HEK293 (cell line): ENCODE data around the gene RDX.

Source experiments
- CTCF ChIA-PET: fragments of 350-600 bp; formaldehyde crosslinking; extraction: SDS; loops from one replicate; lab custom pipeline; 2021; ENCODE audit warnings: antibody characterized with exemption; lab: Yijun Ruan, JAX
- POLR2A ChIA-PET: fragments of 300-600 bp; formaldehyde crosslinking; extraction: SDS; loops from one replicate; lab custom pipeline; 2020; ENCODE audit warnings: antibody characterized with exemption, inconsistent platforms; lab: Yijun Ruan, JAX
- H3K27ac ChIP-seq: fragments of 200-500 bp; sonication (Bioruptor generic); 2 replicates; pipeline ENCODE4 v1.5.1; 2014; ENCODE audit warnings: low read depth, low read length, control low read depth, inconsistent platforms; ENCODE audit errors: extremely low read depth
- H3K36me3 ChIP-seq, 2 experiments: fragments of 200-500 bp in 1 of 2; sonication (Bioruptor generic) in 1 of 2; 1 replicate in 1 of 2; 2 replicates in 1 of 2; pipeline ENCODE4 v1.5.1; 2014 to 2017; ENCODE audit warnings: inconsistent platforms in 2 of 2, low read length in 2 of 2; ENCODE audit not compliant: control insufficient read depth in 2 of 2, insufficient read depth in 1 of 2
- H3K4me1 ChIP-seq: fragments of 200-500 bp; sonication (Bioruptor generic); 2 replicates; pipeline ENCODE4 v1.5.1; 2014; ENCODE audit warnings: mild to moderate bottlenecking, low read length, inconsistent platforms; ENCODE audit not compliant: control insufficient read depth, insufficient read depth
- H3K4me3 ChIP-seq: 2 replicates; pipeline ENCODE4 v1.5.1; 2011; ENCODE audit warnings: low read depth, mild to moderate bottlenecking, control low read depth, low read length, moderate library complexity
- H3K9me3 ChIP-seq: fragments of 200-500 bp; sonication (Bioruptor generic); 2 replicates; pipeline ENCODE4 v1.5.1; 2014; ENCODE audit warnings: low read depth, low read length, inconsistent platforms; ENCODE audit not compliant: control insufficient read depth, insufficient read depth
- GLI4 ChIP-seq: fragments of 450-650 bp; formaldehyde crosslinking; IDR thresholded peaks from 2 replicates; pipeline ENCODE4 v1.5.1; 2016; ENCODE audit warnings: missing biosample characterization, missing genetic modification characterization
- HOXD13 ChIP-seq: sonication (generic); formaldehyde crosslinking; IDR thresholded peaks from 2 replicates; pipeline ENCODE4 v1.8.0; 2022; ENCODE audit warnings: missing genetic modification reagents, borderline replicate concordance
- KLF16 ChIP-seq: fragments of 450-650 bp; formaldehyde crosslinking; IDR thresholded peaks from 2 replicates; pipeline ENCODE4 v1.5.1; 2017; ENCODE audit warnings: missing biosample characterization, missing genetic modification characterization
- MEIS1 ChIP-seq: sonication (generic); formaldehyde crosslinking; IDR thresholded peaks from 2 replicates; pipeline ENCODE4 v1.8.1; 2022; ENCODE audit warnings: missing genetic modification reagents, mild to moderate bottlenecking, borderline replicate concordance
- OSR2 ChIP-seq: fragments of 450-650 bp; formaldehyde crosslinking; IDR thresholded peaks from 2 replicates; pipeline ENCODE4 v1.5.1; 2016; ENCODE audit warnings: missing biosample characterization, missing genetic modification characterization
- PRDM1 ChIP-seq: fragments of 450-650 bp; formaldehyde crosslinking; IDR thresholded peaks from 2 replicates; pipeline ENCODE4; 2016; ENCODE audit warnings: missing biosample characterization, missing genetic modification characterization
- YY2 ChIP-seq: fragments of 450-650 bp; formaldehyde crosslinking; IDR thresholded peaks from 2 replicates; pipeline ENCODE4 v1.5.1; 2016; ENCODE audit warnings: missing biosample characterization, missing genetic modification characterization
- ZNF214 ChIP-seq: fragments of 450-650 bp; formaldehyde crosslinking; IDR thresholded peaks from 2 replicates; pipeline ENCODE4 v1.5.1; 2017; ENCODE audit warnings: missing biosample characterization, mild to moderate bottlenecking, missing genetic modification characterization, borderline replicate concordance
- ZNF510 ChIP-seq: fragments of 450-650 bp; formaldehyde crosslinking; IDR thresholded peaks from 2 replicates; pipeline ENCODE4 v1.5.1; 2018; ENCODE audit warnings: mild to moderate bottlenecking, missing genetic modification characterization, missing biosample characterization; ENCODE audit not compliant: insufficient replicate concordance
- ZNF561 ChIP-seq: fragments of 450-650 bp; IDR thresholded peaks from 2 replicates; pipeline ENCODE4 v1.5.1; 2018; ENCODE audit warnings: missing biosample characterization, missing genetic modification characterization, borderline replicate concordance
- ZNF629 ChIP-seq: fragments of 450-650 bp; formaldehyde crosslinking; IDR thresholded peaks from 2 replicates; pipeline ENCODE4 v1.5.1; 2017; ENCODE audit warnings: missing biosample characterization, missing genetic modification characterization
- ZNF677 ChIP-seq: fragments of 450-650 bp; IDR thresholded peaks from 2 replicates; pipeline ENCODE4 v1.5.0; 2018; ENCODE audit warnings: missing biosample characterization, mild to moderate bottlenecking, missing genetic modification characterization, moderate library complexity
- ZNF76 ChIP-seq: fragments of 450-650 bp; formaldehyde crosslinking; IDR thresholded peaks from 2 replicates; pipeline ENCODE4; 2016; ENCODE audit warnings: low read depth, missing biosample characterization, missing genetic modification characterization, borderline replicate concordance
- ZNF791 ChIP-seq: fragments of 450-650 bp; formaldehyde crosslinking; IDR thresholded peaks from 2 replicates; pipeline ENCODE4 v1.5.1; 2016; ENCODE audit warnings: missing biosample characterization, missing genetic modification characterization
- ZNF792 ChIP-seq: fragments of 450-650 bp; formaldehyde crosslinking; IDR thresholded peaks from 2 replicates; pipeline ENCODE4 v1.5.1; 2016; ENCODE audit warnings: missing biosample characterization, missing genetic modification characterization
- ZSCAN16 ChIP-seq: fragments of 450-650 bp; formaldehyde crosslinking; IDR thresholded peaks from 2 replicates; pipeline ENCODE4 v1.5.1; 2016; ENCODE audit warnings: missing biosample characterization, missing genetic modification characterization
- TF ChIP-seq, protein P1 (sequence below): fragments of 450-650 bp; formaldehyde crosslinking; IDR thresholded peaks from 2 replicates; pipeline ENCODE4 v1.5.1; 2017; ENCODE audit warnings: missing biosample characterization, missing genetic modification characterization
- TF ChIP-seq, protein P2 (sequence below): fragments of 450-650 bp; formaldehyde crosslinking; IDR thresholded peaks from 2 replicates; pipeline ENCODE4 v1.5.1; 2016; ENCODE audit warnings: missing biosample characterization, missing genetic modification characterization
- TF ChIP-seq, protein P3 (sequence below): fragments of 450-650 bp; formaldehyde crosslinking; IDR thresholded peaks from 2 replicates; pipeline ENCODE4 v1.5.1; 2016; ENCODE audit warnings: missing biosample characterization, missing genetic modification characterization
- TF ChIP-seq, protein P4 (sequence below): fragments of 450-650 bp; formaldehyde crosslinking; IDR thresholded peaks from 2 replicates; pipeline ENCODE4 v1.5.1; 2016; ENCODE audit warnings: missing biosample characterization, missing genetic modification characterization
- TF ChIP-seq, protein P5 (sequence below): fragments of 450-650 bp; formaldehyde crosslinking; IDR thresholded peaks from 2 replicates; pipeline ENCODE4 v1.5.1; 2016; ENCODE audit warnings: missing biosample characterization, missing genetic modification characterization

RDX gene

DNA sequence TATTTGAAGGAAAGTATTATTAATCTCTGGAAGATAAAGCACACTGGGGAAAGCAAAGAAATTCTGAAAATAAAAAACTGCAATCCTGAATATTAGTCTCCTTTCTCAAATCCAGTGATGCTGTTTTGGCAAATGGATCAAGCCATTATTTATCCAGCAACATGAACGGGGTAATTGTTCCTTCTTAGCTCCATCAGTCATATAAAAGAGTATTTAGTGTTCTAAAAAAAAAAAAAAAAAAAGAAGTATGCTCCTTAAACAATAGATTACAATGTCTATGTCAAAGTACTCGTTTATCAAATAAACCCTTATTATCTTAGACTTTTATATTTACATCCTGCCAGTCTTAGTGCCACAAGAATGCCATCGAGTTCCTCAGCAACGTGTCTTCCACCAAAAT lies 1.3 kb downstream of the RDX start:
- CTCF ChIA-PET = no interaction called here
- POLR2A ChIA-PET = interaction anchor here (2.1 kb wide), 1 partner anchor 23 kb away, joined by 9 read pairs; no protein-coding TSS in a partner anchor
- H3K4me1 ChIP-seq = peaks cover 9% of the 10 kb centered on the region
- peak overlapping the region; percentile 94 for H3K4me3 ChIP-seq
- TF ChIP-seq, protein P1, sequence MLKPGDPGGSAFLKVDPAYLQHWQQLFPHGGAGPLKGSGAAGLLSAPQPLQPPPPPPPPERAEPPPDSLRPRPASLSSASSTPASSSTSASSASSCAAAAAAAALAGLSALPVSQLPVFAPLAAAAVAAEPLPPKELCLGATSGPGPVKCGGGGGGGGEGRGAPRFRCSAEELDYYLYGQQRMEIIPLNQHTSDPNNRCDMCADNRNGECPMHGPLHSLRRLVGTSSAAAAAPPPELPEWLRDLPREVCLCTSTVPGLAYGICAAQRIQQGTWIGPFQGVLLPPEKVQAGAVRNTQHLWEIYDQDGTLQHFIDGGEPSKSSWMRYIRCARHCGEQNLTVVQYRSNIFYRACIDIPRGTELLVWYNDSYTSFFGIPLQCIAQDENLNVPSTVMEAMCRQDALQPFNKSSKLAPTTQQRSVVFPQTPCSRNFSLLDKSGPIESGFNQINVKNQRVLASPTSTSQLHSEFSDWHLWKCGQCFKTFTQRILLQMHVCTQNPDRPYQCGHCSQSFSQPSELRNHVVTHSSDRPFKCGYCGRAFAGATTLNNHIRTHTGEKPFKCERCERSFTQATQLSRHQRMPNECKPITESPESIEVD (tag by site-specific recombination) = peak; percentile 39; the same call in 1 of the 2 replicates
- no peak for TF ChIP-seq KLF16 (tag by site-specific recombination)
- TF ChIP-seq, all 188 proteins: peak for 1
- no peak overlapping the region for H3K27ac ChIP-seq
- H3K36me3 ChIP-seq = peaks cover 0 to 6% of the 10 kb centered on the region in 2 experiments; a peak in 1 of 3 replicates
- no peaks in the 10 kb centered on the region for H3K9me3 ChIP-seq

DNA sequence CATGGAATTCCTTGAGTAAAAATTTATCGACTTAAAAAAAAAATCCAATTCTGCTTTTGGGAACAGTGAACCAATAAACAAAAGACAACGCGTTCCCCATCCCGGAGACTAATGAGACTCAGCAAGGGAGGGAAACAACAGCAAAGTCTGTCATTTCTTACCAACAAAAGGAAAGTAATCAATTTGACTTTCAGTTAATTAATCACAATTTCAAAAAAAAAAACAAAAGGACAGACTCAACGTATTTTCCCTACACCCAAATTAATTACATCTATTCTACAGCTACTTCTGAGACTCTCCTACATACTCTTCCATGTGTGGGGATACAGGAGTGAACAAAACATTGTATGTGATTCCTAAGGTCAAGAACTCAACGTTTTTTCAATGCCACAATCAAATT lies 1.9 kb downstream of the RDX start:
- H3K36me3 ChIP-seq = peaks cover 0 to 6% of the 10 kb centered on the region in 2 experiments; a peak in 1 of 3 replicates
- POLR2A ChIA-PET = interaction anchor here (1.1 to 1.6 kb wide), 2 partner anchors 11 to 14 kb away, joined by 3 read pairs; no protein-coding TSS in a partner anchor
- H3K4me3 ChIP-seq = peak overlapping the region; percentile 94
- H3K9me3 ChIP-seq = no peaks in the 10 kb centered on the region
- TF ChIP-seq, protein P2, sequence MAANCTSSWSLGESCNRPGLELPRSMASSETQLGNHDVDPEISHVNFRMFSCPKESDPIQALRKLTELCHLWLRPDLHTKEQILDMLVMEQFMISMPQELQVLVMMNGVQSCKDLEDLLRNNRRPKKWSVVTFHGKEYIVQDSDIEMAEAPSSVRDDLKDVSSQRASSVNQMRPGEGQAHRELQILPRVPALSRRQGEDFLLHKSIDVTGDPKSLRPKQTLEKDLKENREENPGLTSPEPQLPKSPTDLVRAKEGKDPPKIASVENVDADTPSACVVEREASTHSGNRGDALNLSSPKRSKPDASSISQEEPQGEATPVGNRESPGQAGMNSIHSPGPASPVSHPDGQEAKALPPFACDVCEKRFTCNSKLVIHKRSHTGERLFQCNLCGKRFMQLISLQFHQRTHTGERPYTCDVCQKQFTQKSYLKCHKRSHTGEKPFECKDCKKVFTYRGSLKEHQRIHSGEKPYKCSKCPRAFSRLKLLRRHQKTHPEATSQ (tag by site-specific recombination) = no peak
- TF ChIP-seq ZNF629 (tag by site-specific recombination) = no peak
- no peak for TF ChIP-seq MEIS1 (CRISPR knock-in tag)
- TF ChIP-seq ZNF76 = no peak
- peak; percentile 63; the same call in 1 of the 2 replicates for TF ChIP-seq PRDM1 (tag by site-specific recombination)
- TF ChIP-seq ZNF214 = no peak
- CTCF ChIA-PET = interaction anchor here (0.6 to 0.7 kb wide), 2 partner anchors 62 to 136 kb away, joined by 3 to 8 read pairs; no protein-coding TSS in a partner anchor
- H3K4me1 ChIP-seq = peaks cover 9% of the 10 kb centered on the region
- H3K27ac ChIP-seq = no peak overlapping the region

DNA sequence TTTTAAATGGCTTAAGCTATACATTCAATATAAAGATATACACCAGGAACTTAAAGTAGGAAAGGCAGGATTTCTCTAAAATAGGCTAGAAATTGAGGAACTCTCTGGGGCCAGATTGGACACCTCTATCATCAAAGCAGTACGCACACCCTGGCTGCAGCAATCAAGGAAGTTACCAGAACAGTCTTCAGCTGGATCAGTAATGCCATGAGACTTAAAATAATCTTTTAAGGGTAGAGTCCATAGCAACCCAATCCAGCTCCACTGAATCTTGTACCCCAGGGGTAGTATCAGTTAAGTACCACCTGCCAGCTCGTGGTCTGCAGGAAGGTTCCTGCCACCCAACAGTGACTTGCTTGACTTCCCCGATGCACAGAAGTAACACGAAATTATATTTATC lies 3.0 kb downstream of the RDX start:
- ChIA-PET POLR2A (interaction anchor here (0.7 to 1.6 kb wide), 3 partner anchors 12 to 1424 kb away, joined by 3 read pairs; no protein-coding TSS in a partner anchor), CTCF (interaction anchor here (0.8 to 1.2 kb wide), 4 partner anchors 12 to 224 kb away, joined by 3 to 4 read pairs (median 4); no protein-coding TSS in a partner anchor)
- Histone ChIP-seq H3K4me3 (peak overlapping the region; percentile 4), H3K4me1 (peaks cover 9% of the 10 kb centered on the region), H3K36me3 (peaks cover 0 to 6% of the 10 kb centered on the region in 2 experiments; a peak in 1 of 3 replicates), H3K9me3 (no peaks in the 10 kb centered on the region), H3K27ac (no peak overlapping the region)
- TF ChIP-seq ZSCAN16 (tag by site-specific recombination) = no peak
- TF ChIP-seq OSR2 (tag by site-specific recombination) = no peak
- TF ChIP-seq, protein P3, sequence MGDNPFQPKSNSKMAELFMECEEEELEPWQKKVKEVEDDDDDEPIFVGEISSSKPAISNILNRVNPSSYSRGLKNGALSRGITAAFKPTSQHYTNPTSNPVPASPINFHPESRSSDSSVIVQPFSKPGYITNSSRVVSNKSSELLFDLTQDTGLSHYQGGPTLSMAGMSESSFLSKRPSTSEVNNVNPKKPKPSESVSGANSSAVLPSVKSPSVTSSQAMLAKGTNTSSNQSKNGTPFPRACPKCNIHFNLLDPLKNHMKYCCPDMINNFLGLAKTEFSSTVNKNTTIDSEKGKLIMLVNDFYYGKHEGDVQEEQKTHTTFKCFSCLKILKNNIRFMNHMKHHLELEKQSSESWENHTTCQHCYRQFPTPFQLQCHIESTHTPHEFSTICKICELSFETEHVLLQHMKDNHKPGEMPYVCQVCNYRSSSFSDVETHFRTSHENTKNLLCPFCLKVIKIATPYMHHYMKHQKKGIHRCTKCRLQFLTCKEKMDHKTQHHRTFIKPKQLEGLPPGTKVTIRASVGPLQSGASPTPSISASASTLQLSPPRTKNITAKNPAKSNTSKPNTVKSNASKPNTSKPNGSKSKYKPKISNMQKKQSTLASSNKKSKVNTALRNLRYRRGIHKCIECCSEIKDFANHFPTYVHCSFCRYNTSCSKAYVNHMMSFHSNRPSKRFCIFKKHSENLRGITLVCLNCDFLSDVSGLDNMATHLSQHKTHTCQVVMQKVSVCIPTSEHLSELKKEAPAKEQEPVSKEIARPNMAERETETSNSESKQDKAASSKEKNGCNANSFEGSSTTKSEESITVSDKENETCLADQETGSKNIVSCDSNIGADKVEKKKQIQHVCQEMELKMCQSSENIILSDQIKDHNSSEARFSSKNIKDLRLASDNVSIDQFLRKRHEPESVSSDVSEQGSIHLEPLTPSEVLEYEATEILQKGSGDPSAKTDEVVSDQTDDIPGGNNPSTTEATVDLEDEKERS (tag by site-specific recombination) = no peak
- TF ChIP-seq HOXD13 = no peak
- no peak for TF ChIP-seq GLI4 (tag by site-specific recombination)
- no peak for TF ChIP-seq ZNF561
- TF ChIP-seq ZNF510 (tag by site-specific recombination) = no peak
- TF ChIP-seq YY2 (tag by site-specific recombination) = no peak
- TF ChIP-seq, protein P4, sequence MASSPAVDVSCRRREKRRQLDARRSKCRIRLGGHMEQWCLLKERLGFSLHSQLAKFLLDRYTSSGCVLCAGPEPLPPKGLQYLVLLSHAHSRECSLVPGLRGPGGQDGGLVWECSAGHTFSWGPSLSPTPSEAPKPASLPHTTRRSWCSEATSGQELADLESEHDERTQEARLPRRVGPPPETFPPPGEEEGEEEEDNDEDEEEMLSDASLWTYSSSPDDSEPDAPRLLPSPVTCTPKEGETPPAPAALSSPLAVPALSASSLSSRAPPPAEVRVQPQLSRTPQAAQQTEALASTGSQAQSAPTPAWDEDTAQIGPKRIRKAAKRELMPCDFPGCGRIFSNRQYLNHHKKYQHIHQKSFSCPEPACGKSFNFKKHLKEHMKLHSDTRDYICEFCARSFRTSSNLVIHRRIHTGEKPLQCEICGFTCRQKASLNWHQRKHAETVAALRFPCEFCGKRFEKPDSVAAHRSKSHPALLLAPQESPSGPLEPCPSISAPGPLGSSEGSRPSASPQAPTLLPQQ (tag by site-specific recombination) = no peak
- TF ChIP-seq ZNF792 = no peak
- TF ChIP-seq, protein P5, sequence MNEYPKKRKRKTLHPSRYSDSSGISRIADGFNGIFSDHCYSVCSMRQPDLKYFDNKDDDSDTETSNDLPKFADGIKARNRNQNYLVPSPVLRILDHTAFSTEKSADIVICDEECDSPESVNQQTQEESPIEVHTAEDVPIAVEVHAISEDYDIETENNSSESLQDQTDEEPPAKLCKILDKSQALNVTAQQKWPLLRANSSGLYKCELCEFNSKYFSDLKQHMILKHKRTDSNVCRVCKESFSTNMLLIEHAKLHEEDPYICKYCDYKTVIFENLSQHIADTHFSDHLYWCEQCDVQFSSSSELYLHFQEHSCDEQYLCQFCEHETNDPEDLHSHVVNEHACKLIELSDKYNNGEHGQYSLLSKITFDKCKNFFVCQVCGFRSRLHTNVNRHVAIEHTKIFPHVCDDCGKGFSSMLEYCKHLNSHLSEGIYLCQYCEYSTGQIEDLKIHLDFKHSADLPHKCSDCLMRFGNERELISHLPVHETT = no peak
- no peak for TF ChIP-seq ZNF677 (tag by site-specific recombination)
- no peak for TF ChIP-seq ZNF791
